Activated gamma-delta T cell (primary cell): ENCODE measurements around the gene TBC1D16.
"Not testable (repeated sequence)": the region's sequence is repeated elsewhere in the genome, so short reads cannot be mapped to it uniquely, and the experiment has no call there.

Experiments used
- DNase-seq: peaks from one replicate; lab custom pipeline; 2025; lab: John Stamatoyannopoulos, UW

The TBC1D16 gene

GRCh38 chr17:80005360-80006338, 30.0 kb downstream of the TBC1D16 start:
- DNase-seq = no peak

DNA sequence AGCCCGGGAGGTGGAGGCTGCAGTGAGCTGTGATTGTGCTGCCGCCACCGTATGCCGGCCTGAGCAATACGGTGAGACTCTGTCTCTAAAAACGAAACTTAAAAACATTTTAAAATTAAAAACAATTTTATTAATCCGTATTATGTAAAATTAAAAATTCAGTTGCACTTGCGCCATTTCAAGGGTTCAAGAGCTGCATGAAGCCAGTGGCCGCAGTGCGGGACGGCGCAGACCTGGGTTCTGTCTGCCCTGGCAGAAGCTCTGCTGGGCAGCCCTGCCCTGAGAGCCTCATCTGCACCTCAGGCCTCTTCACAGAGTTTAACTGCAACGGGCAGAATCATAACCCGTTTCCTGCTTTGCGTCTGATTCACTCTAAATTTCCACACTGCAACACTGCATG, 31.7 kb downstream of the TBC1D16 start:
- DNase-seq = no peak

- no peak for DNase-seq
Observed at GRCh38 chr17:80002690-80003490, 32.8 kb downstream of the TBC1D16 start.

DNA sequence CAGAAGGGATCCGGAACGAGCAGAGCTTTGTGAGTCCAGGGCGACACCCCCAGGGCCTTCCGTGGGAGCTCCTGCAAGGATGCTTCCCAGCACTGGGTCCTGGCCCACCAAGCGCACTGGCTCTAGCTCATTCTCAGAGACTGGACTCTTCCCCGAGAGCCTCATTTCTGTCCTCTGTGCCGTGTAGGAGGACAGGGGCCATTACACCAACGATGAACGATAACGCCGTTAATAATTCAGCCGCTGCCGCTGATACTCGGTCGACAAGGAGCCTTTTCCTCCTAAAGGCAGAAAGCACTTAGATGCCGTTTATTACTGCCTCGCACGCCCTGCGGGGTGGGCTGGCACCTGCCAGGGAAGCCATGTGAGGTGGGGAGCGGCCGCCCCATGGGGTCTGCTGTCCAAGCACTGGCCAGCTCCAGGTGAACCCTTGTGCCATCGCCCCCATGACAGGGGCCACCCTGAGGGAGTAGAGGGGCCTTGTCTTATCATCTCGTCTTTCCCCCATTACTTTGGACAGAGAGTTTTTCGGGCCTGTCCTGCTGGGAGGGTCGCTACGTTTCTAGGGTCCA, 33.5 kb downstream of the TBC1D16 start:
- no peak for DNase-seq

DNA sequence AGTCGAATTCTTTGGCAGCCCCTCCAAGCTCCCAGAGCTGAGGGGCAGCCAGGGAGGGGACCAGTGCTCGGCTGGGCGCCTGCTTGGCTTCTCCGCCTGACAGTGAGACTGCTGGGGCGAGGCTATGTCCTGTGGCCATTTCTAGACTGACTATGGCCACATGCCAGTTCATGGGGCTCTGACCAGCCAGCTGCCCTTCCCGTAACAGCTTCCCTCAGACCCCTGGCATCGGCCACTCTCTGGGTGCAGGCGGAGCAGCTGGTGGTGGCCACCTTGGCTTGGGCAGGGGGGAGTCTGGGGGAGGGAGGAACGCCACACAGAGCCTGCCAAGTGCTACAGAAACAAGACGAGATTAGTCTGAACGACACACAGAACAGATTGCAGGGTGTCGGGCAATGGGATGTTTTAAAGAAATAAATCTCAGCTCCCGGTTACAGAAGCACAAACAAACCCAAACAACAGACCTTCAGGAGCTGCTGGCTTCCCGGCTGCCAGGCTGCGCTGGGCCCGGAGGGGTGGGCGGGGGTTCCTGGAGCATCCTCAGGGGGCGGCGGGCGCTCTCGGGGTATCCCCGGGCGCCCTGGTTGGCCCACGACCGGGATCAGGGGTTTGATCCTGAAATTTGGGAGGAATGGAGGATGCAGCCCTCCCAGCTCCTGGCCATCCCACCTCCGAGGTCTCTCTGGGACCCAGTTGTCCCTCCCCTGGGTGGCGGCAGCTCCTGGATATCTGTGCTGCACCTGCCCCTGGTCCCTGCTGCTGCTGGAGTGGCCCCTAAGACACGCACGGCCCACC, 34.5 kb downstream of the TBC1D16 start:
- no peak for DNase-seq

GRCh38 chr17:80000136-80000535, 35.5 kb downstream of the TBC1D16 start:
- DNase-seq = no peak

- peak; percentile 39 for DNase-seq
Observed at GRCh38 chr17:79997011-79997660, 38.5 kb downstream of the TBC1D16 start.

GRCh38 chr17:79996291-79996690, 39.4 kb downstream of the TBC1D16 start:
- DNase-seq = no peak

- no peak for DNase-seq
Observed at GRCh38 chr17:79995696-79996095, 40.0 kb downstream of the TBC1D16 start.

DNA sequence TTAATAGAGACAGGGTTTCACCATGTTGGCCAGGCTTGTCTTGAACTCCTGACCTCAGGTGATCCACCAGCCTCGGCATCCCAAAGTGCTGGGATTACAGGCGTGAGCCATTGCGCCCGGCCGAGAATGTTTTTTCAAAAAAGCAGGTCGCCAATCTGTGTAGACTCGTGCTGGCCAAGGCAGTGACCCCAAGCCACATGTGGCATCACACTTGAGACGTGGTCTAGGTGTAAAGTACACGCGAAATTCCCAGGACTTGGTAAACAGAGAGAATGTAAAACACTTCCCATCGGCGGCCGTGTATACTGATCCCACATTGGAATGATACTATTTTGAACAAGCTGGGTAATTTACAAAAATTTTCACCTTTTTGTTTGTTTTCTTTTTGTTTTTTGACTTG, 41.1 kb downstream of the TBC1D16 start:
- DNase-seq = no peak

DNA sequence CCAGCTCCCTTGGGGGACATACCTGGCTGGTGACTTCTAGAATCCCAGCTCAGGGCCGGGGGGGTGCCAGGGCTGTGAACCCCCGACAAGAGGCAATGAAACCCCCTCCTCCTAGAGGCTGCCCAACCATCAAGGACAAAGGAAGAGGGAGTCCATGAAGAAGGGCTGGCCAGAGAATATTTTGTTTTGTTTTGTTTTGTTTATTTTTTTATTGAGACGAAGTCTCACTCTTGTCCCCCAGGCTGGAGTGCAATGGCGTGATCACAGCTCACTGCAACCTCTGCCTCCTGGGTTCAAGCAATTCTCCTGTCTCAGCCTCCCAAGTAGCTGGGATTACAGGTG, 41.5 kb downstream of the TBC1D16 start:
- DNase-seq = not testable (repeated sequence)

DNA sequence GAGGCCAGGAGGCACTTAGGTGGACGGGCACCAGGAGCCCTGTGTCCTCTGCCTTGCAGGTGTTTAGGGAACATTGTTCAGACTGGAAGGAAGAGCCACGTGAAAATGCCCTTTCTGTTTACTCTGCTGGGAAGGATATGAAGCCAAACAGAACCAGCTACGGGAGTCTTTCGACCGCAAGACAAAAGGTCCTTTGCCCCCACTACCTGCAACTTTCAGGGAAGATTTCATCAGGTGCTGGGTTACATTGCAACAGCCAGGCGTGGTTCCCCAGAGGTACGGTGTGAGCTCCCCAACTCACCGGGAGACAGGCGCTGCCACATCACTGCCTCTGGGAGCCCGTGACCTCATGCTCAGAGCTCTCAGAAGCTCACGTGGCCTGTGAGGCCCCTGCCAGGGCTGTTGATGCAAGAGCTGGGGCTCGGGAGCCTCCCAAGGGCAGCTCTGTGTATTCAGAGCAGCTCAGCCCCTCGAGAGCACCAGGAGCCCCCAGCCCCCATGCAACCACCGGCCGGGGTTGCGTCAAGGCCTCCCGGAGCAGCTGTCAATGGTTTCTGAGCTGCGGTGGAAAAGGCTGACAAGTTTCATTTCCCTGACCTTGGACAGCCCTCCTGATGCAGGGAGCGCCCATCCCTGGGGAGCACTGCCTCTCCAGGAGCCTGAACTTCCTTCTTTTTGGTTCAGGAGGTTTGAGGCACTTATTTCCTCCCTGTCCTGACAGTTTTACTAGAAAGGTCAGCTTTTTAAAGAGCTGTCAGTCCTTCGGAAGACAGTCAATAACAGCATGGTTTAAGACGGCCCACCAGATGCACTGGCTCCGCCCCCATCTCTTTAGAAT, 42.1 kb downstream of the TBC1D16 start:
- no peak for DNase-seq

DNA sequence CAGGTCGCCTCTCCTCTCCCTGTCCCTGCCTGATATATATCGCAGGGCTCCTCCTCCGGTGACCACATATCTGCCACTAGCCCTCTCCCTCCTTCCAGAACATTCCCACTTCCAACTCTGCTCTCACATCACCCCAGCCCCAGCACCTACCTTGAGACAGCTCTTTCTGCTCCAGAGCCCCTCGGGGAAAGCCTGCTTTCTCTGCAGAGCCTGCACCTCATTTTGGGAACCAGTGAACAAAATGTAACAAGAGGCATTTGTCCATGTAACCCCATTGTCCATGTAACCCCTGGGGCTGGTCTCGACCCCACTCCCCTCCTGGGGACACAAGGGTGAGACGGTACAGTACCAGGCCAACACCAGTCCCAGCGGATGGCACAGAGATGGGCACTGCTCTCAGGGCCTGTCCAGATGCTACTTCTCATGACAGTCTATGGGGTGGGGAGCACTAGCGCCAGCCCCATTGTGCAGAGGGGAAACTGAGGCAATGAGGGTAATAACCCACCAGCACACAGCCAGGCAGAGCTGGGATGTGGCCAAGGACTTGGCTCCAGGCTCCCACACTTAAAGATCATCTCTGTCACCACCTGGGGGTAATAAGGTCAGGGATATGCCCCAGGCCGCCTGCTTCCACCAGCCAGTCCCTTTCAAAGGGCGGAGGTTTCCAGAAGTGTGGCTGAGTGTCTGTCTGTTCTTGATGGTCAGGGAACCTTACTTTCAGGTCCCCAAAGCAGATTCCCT, 42.9 kb downstream of the TBC1D16 start:
- DNase-seq = no peak

- DNase-seq = no peak
Observed at GRCh38 chr17:79991924-79992648, 43.6 kb downstream of the TBC1D16 start.

DNA sequence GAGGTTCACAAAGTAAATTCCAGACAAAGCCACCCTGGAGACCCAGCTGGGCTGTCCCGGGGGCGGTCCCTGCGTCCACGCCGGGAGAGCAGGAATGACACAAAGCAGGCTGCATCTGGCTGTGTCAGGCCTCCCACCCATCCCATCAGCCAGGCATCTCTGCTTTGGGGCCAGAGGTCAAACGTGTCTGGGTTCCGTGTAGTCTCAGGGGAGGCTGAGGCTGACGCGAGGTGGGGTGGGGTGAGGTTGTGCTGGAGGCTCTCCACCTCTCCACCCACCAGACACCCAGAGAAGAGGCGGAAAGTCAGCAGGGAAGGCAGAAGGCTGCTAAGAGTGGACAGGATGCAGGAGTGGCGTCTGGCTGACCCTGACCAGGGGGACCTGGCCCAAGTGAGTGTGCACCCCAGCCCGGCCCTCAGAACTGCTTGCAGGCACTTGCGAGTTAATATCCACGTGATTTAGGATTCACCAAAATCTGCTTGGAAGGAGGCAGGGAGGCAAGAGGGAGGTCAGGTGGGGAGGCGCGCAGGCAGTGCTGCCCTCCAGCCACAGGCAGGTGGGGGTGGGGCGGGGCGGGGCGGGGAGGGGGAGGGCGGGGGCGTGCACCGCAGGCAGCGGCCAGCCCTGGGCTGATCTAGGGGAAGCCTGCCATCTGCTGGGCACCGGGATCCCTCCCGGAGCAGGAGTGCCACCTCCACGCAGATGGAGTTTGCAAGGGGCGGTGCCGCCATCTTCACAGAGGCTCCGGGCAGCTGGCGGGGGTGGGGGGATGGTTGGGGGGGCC, 44.3 kb downstream of the TBC1D16 start:
- peak; percentile 44 for DNase-seq

DNA sequence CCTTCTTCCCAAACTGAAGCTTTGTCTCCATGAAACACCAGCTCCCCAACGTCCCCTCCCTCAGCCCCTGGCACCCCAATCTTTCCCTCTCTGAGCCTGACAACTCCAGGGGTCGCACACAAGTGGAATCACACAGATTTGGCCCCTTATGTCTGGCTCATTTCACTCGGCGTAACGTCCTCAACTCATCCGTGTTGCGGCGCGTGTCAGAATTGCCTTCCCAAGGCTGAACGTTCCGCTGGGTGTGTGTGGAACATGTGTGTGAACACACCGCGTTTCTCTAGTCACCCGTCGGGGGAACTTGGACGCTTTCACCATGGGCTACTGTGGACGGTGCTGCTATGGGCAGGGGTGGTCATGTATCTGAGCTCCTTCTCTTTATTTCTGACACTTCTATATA, 45.0 kb downstream of the TBC1D16 start:
- DNase-seq = no peak

- no peak for DNase-seq
Observed at GRCh38 chr17:79990051-79990592, 45.5 kb downstream of the TBC1D16 start.
